Astrocyte of the spinal cord (primary cell): ENCODE results near the gene IVL.

Experiments
- DNase-seq: peaks from one replicate; pipeline ENCODE4 v3.0.0; 2011; ENCODE audit warnings: low read depth, low spot score
- H3K4me3 ChIP-seq: 2 replicates; pipeline ENCODE4 v1.5.1; 2011; ENCODE audit warnings: low read depth, mild to moderate bottlenecking, low read length, moderate library complexity
- CTCF ChIP-seq: IDR thresholded peaks from 2 replicates; pipeline ENCODE4 v1.5.1; 2012; ENCODE audit warnings: low read depth, mild to moderate bottlenecking, low read length, inconsistent platforms
- in situ Hi-C: cut with HindIII; loops from 2 replicates; pipeline ENCODE4 v1.10.0; 2017; ENCODE audit warnings: low sequenced_read_pairs

Gene IVL

GRCh38 chr1:152953761-152954160 lies 45.4 kb downstream of the IVL start:
- in situ Hi-C loops: no loop called here
- DNase-seq: no peak
- H3K4me3 ChIP-seq: no peak overlapping the region
- TF ChIP-seq CTCF: no peak

- in situ Hi-C loops: no loop called here
- DNase-seq: no peak
- no peak for TF ChIP-seq CTCF
- no peak overlapping the region for H3K4me3 ChIP-seq
These were observed 46.1 kb downstream of the IVL start for GRCh38 chr1:152954436-152954835.

- H3K4me3 ChIP-seq: no peak overlapping the region
- no peak for TF ChIP-seq CTCF
- no peak for DNase-seq
- in situ Hi-C loops: no loop called here
These were observed 49.2 kb downstream of the IVL start for GRCh38 chr1:152957561-152957960.

- H3K4me3 ChIP-seq: no peak overlapping the region
- DNase-seq: no peak
- in situ Hi-C loops: no loop called here
- TF ChIP-seq CTCF: no peak
These were observed 50.9 kb downstream of the IVL start for GRCh38 chr1:152959273-152959672.

GRCh38 chr1:152959801-152960451 lies 51.6 kb downstream of the IVL start:
- no peak for DNase-seq
- no peak for TF ChIP-seq CTCF
- H3K4me3 ChIP-seq: no peak overlapping the region
- in situ Hi-C loops: no loop called here

- in situ Hi-C loops: no loop called here
These were observed 52.2 kb downstream of the IVL start for GRCh38 chr1:152960452-152961044.

More at GRCh38 chr1:152960452-152961044, 52.2 kb downstream of the IVL start:
- TF ChIP-seq CTCF: no peak
- DNase-seq: no peak
- no peak overlapping the region for H3K4me3 ChIP-seq
